Upper lobe of left lung (tissue), 4 donors: ENCODE results near the gene XYLT1.

Experiments used
- CTCF ChIP-seq, 6 experiments: fragments of 450-650 bp in 4 of 6; fragments of 200-600 bp in 2 of 6; sonication (generic) in 2 of 6; IDR thresholded peaks; one replicate each; pipeline ENCODE4 v1.5.1; 2016 to 2019; ENCODE audit warnings: antibody characterized with exemption in 6 of 6
- POLR2A ChIP-seq, 4 donors: fragments of 450-650 bp; IDR thresholded peaks; one replicate each; pipeline ENCODE4 v1.5.1; 2016 to 2017; ENCODE audit warnings: antibody characterized with exemption in 4 of 4, mild to moderate bottlenecking in 2 of 4
- POLR2AphosphoS5 ChIP-seq, 2 donors: sonication (generic); formaldehyde crosslinking; IDR thresholded peaks; one replicate each; pipeline ENCODE4 v1.5.1; 2017; ENCODE audit warnings: antibody characterized with exemption in 2 of 2

GRCh38 chr16:17469741-17470181 lies 999 bp downstream of the XYLT1 start:
- no peak for TF ChIP-seq CTCF (IDR thresholded peaks at IDR 0.05)
- no peak for TF ChIP-seq POLR2AphosphoS5 (IDR thresholded peaks at IDR 0.05)
- no peak for TF ChIP-seq POLR2A (IDR thresholded peaks at IDR 0.05)
